ENCODE data around the gene TLE1.

TLE1 gene

GRCh38 chr9:81631218-81631745 lies 58.1 kb downstream of the TLE1 start:
- Histone ChIP-seq H3K79me2 (ENCODE audit: insufficient read depth, low read length) (no peaks in the 10 kb centered on the region), H3K4me1 (ENCODE audit: insufficient read depth, low read length, poor library complexity, severe bottlenecking) (peaks cover 4% of the 10 kb centered on the region), H3K9me3 (ENCODE audit: insufficient read depth, low read depth, low read length) (no peaks in the 10 kb centered on the region), H3K27me3 (ENCODE audit: insufficient read depth, low read length, poor library complexity, severe bottlenecking) (no peaks in the 10 kb centered on the region), H4K20me1 (ENCODE audit: insufficient read depth, low read length, poor library complexity, severe bottlenecking) (no peaks in the 10 kb centered on the region), H2AFZ (ENCODE audit: low read length) (no peak overlapping the region), H3K36me3 (ENCODE audit: insufficient read depth, low read length) (peaks cover 22% of the 10 kb centered on the region), H3K9ac (ENCODE audit: low read depth, low read length, poor library complexity, severe bottlenecking) (no peak overlapping the region), H3K4me2 (ENCODE audit: low read depth, low read length, poor library complexity, severe bottlenecking) (no peak overlapping the region), H3F3A (ENCODE audit: low read depth) (no peaks in the 10 kb centered on the region), H3K4me3 (ENCODE audit: low read length, poor library complexity, severe bottlenecking) (no peak overlapping the region), H3K9me2 (replicated peaks; ENCODE audit: low read depth, low read length) (no peaks in the 10 kb centered on the region)
- TF ChIP-seq CTCF (conservative IDR thresholded peaks at IDR 0.05; ENCODE audit: low read length) (no peak), EZH2phosphoT487 (IDR thresholded peaks at IDR 0.05; ENCODE audit: borderline replicate concordance) (no peak)

GRCh38 chr9:81629440-81629839 lies 59.9 kb downstream of the TLE1 start:
- no peaks in the 10 kb centered on the region for H3K4me1 ChIP-seq (ENCODE audit: insufficient read depth, low read length, poor library complexity, severe bottlenecking)
- H4K20me1 ChIP-seq (ENCODE audit: insufficient read depth, low read length, poor library complexity, severe bottlenecking): no peaks in the 10 kb centered on the region
- peaks cover 22% of the 10 kb centered on the region for H3K36me3 ChIP-seq (ENCODE audit: insufficient read depth, low read length)
- H3F3A ChIP-seq (ENCODE audit: low read depth): no peaks in the 10 kb centered on the region
- no peaks in the 10 kb centered on the region for H3K79me2 ChIP-seq (ENCODE audit: insufficient read depth, low read length)
- no peaks in the 10 kb centered on the region for H3K9me3 ChIP-seq (ENCODE audit: insufficient read depth, low read depth, low read length)
- no peak overlapping the region for H2AFZ ChIP-seq (ENCODE audit: low read length)
- H3K9ac ChIP-seq (ENCODE audit: low read depth, low read length, poor library complexity, severe bottlenecking): no peak overlapping the region
- no peaks in the 10 kb centered on the region for H3K27me3 ChIP-seq (ENCODE audit: insufficient read depth, low read length, poor library complexity, severe bottlenecking)
- H3K4me2 ChIP-seq (ENCODE audit: low read depth, low read length, poor library complexity, severe bottlenecking): no peak overlapping the region
- no peak overlapping the region for H3K4me3 ChIP-seq (ENCODE audit: low read length, poor library complexity, severe bottlenecking)
- no peak for TF ChIP-seq EZH2phosphoT487 (IDR thresholded peaks at IDR 0.05; ENCODE audit: borderline replicate concordance)
- TF ChIP-seq CTCF (conservative IDR thresholded peaks at IDR 0.05; ENCODE audit: low read length): no peak
- no peaks in the 10 kb centered on the region for H3K9me2 ChIP-seq (replicated peaks; ENCODE audit: low read depth, low read length)

GRCh38 chr9:81628897-81629296 lies 60.5 kb downstream of the TLE1 start:
- no peaks in the 10 kb centered on the region for H3K9me2 ChIP-seq (replicated peaks; ENCODE audit: low read depth, low read length)
- H3K9ac ChIP-seq (ENCODE audit: low read depth, low read length, poor library complexity, severe bottlenecking): no peak overlapping the region
- no peaks in the 10 kb centered on the region for H3F3A ChIP-seq (ENCODE audit: low read depth)
- H4K20me1 ChIP-seq (ENCODE audit: insufficient read depth, low read length, poor library complexity, severe bottlenecking): no peaks in the 10 kb centered on the region
- H3K9me3 ChIP-seq (ENCODE audit: insufficient read depth, low read depth, low read length): no peaks in the 10 kb centered on the region
- H3K27me3 ChIP-seq (ENCODE audit: insufficient read depth, low read length, poor library complexity, severe bottlenecking): no peaks in the 10 kb centered on the region
- no peak overlapping the region for H3K4me3 ChIP-seq (ENCODE audit: low read length, poor library complexity, severe bottlenecking)
- H3K4me1 ChIP-seq (ENCODE audit: insufficient read depth, low read length, poor library complexity, severe bottlenecking): no peaks in the 10 kb centered on the region
- no peak overlapping the region for H3K4me2 ChIP-seq (ENCODE audit: low read depth, low read length, poor library complexity, severe bottlenecking)
- no peaks in the 10 kb centered on the region for H3K79me2 ChIP-seq (ENCODE audit: insufficient read depth, low read length)
- no peak for TF ChIP-seq EZH2phosphoT487 (IDR thresholded peaks at IDR 0.05; ENCODE audit: borderline replicate concordance)
- TF ChIP-seq CTCF (conservative IDR thresholded peaks at IDR 0.05; ENCODE audit: low read length): no peak
- H2AFZ ChIP-seq (ENCODE audit: low read length): no peak overlapping the region
- peaks cover 20% of the 10 kb centered on the region for H3K36me3 ChIP-seq (ENCODE audit: insufficient read depth, low read length)

All from Loucy (cell line).